HG03558 (cell line): ENCODE measurements around the gene CEL.
"Not testable (repeated sequence)": the region's sequence is repeated elsewhere in the genome, so short reads cannot be mapped to it uniquely, and the experiment has no call there.

Experiments
- ATAC-seq: cut with Tn5 transposase; IDR thresholded peaks from one replicate; pipeline ENCODE4 v1.9.1; 2021; ENCODE audit warnings: moderate number of reproducible peaks; ENCODE audit not compliant: unreplicated experiment; ENCODE audit errors: extremely low read depth

The CEL gene

DNA sequence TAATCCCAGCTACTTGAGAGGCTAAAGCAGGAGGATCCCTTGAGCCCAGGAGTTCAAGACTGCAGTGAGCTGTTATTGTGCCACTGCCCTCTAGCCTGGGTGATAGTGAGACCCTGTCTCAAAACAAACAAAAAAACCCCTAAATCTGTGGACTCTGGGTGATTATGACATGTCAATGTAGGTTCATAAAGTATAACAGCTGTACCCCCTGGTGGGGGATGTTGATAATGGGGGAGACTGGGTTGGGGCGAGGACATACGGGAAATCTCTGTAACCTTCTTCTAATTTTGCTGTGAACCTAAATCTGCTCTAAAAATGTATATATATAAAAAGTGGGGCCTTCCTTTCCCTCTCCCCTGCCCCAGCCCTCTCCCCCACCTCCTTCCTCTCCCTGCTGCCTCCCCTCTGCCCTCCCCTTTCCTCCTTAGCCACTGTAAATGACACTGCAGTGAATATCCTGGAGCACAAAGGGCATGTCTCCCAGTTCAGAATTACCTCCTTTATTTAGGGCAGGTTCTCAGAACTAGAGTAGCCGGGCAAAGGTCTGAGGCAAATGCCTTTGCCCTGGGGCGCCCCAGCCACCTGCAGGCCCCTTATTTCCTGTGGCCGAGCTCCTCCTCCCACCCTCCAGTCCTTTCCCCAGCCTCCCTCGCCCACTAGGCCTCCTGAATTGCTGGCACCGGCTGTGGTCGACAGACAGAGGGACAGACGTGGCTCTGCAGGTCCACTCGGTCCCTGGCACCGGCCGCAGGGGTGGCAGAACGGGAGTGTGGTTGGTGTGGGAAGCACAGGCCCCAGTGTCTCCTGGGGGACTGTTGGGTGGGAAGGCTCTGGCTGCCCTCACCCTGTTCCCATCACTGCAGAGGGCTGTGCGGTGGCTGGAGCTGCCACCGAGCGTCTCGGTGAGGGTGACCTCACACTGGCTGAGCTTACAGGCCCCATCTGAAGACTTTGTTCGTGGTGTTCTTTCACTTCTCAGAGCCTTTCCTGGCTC is 19.3 kb downstream of the CEL start:
- ATAC-seq: not testable (repeated sequence)

- not testable (repeated sequence) for ATAC-seq
These were observed 20.3 kb downstream of the CEL start for GRCh38 chr9:133081957-133082644.

DNA sequence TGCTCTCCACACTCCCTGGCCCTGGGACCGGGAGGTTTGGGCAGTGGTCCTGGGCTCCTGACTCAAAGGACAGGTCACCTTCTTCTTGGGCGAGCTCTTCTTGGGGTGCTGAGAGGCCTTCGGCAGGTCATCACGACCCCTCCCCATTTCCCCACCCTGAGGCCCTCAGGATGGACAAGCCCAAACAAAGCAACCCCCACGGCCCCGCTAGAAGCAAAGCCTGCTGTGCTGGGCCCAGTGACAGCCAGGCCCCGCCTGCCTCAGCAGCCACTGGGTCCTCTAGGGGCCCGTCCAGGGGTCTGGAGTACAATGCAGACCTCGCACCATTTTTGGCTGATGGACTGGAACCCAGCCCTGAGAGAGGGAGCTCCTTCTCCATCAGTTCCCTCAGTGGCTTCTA is 21.9 kb downstream of the CEL start:
- ATAC-seq: not testable (repeated sequence)

DNA sequence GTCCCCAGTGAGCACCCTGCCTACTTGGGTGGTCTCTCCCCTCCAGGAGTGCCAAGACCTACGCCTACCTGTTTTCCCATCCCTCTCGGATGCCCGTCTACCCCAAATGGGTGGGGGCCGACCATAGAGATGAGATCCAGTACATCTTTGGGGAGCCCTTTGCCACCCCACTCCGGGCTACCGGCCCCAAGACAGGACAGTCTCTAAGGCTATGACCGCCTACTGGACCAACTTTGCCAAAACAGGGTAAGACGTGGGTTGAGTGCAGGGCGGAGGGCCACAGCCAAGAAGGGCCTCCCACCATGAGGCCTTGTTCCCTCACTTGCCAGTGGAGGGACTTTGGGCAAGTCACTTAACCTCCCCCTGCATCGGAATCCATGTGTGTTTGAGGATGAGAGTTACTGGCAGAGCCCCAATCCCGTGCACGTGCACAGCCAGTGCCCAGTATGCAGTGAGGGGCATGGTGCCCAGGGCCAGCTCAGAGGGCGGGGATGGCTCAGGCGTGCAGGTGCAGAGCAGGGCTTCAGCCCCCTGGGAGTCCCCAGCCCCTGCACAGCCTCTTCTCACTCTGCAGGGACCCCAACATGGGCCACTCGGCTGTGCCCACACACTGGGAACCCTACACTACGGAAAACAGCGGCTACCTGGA is 24.6 kb downstream of the CEL start:
- ATAC-seq: not testable (repeated sequence)

DNA sequence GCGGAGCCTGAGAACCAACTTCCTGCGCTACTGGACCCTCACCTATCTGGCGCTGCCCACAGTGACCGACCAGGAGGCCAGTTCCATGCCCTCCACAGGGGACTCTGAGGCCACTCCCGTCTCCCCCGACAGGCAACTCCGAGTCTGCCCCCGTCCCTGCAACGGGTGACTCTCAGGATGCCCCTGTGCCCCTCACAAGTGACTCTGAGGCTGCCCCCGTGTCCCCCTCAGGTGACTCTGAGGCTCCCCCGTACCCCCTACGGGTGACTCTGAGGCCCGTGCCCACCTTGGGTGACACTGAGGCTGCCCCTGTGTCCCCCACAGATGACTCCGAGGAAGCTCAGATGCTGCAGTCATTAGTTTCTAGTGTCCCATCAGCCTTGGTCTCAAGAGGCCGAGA is 25.1 kb downstream of the CEL start:
- no peak for ATAC-seq

DNA sequence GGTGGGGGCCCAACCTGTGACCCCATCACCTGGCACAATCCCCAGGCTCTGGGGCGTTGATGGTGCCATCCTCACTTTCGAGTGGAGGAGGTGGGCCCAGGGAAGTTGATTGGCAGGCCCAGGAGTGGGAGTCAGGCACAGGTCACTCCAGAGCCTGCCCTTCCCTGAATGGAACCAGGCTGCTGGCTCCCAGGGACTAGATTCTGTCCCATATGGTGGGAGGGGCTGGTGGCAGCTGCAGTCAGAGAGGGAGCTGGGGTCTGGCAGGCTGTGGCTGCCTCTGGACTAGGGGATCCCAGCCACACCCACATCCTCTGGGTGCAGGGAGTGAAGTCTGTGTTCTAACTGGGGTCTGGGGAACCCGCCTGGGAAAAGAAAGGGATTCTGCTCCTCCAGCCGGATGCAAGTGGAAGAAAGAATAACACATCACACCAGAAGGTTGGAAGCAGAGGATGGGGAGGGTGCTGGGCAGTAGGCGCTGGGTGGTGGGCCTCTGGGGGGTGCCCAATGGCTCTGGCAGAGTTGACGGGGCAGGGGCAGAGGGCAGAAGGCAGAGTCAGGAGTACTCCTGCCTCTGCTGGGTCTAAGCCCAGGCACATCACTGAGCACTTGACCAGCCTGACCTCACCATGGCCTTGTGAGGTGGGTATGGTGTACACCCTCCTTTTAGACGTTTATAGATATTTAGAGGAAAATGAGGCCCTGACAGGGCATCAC is 25.8 kb downstream of the CEL start:
- ATAC-seq: no peak

DNA sequence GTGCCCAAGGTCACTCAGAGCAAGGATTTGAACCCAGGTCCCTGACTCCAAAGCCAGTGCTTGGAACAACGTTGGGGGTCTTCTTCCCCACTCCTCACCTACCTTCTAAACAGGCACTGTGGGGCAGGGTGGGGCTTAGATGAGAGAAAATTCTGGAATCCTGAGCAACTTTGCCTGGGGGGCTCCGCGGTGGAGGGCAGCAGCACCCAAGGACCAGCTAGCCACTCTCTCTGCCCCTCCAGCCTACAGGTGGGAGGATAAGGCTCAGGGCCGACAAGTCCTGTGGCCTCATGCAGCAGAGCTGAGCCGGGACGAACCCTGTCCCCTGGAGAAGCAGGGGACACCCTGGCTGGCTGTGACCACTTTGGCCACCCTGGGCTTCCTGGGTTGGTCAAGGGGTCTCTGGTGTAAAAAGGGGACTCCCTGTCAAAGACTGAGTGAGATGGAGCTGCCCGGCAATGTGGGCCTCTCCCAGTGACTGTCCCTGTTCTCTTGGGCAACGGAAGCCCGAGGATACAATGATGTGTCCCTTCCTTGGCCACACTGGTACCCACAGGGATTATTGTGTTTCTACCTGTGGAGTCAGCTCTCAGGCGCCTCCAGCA is 26.5 kb downstream of the CEL start:
- no peak for ATAC-seq

- no peak for ATAC-seq
These were observed 27.0 kb downstream of the CEL start for GRCh38 chr9:133088756-133089155.

- ATAC-seq: no peak
These were observed 27.5 kb downstream of the CEL start for GRCh38 chr9:133089271-133089671.

- no peak for ATAC-seq
These were observed 28.4 kb downstream of the CEL start for GRCh38 chr9:133090187-133090586.

DNA sequence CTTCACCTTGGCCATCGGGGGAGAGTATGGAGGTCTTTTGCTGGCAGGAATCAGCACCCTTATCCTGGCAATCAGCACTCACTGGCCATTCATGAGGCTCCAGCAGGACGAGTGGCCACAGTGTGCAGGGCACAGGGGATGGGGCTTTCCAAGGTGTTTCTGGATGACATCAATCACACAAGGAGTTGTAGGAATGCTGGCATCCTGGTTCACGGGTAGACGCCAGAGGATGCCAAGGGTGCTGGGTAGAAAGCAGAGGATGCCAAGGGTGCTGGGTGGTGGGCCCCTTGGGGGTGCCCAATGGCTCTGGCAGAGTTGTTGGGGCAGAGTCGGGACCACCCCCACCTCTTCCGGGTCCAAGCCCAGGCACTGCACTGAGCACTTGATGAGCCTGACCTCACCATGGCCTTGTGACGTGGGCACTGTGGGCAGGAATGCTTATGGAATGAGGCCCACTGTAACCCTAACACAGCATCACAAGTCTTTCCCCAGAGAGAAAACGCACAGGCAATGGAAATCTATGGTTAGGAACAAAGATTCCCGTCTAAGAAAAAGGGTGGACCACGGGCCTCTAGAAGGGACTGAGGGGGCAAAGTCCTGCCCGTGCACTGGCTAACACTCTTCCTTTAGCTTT is 29.1 kb downstream of the CEL start:
- no peak for ATAC-seq

DNA sequence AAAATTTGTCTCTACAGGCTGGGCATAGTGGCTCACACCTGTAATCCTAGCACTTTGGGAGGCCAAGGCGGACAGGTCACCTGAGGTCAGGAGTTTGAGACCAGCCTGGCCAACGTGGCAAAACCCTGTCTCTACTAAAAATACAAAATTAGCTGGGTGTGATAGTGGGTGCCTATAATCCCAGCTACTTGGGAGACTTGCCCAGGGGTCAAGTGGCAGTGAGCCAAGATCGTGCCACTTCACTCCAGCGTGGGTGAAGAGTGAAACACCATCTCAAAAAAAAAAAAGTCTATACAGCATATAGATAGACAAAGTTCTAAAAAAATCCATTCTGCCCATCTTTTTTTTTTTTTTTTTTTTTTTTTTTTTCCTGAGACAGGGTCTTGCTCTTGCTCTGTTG is 32.6 kb downstream of the CEL start:
- ATAC-seq: not testable (repeated sequence)

GRCh38 chr9:133094842-133095393 is 33.1 kb downstream of the CEL start:
- no peak for ATAC-seq

GRCh38 chr9:133098104-133098754 is 36.4 kb downstream of the CEL start:
- ATAC-seq: no peak

GRCh38 chr9:133098871-133099270 is 37.1 kb downstream of the CEL start:
- ATAC-seq: no peak

GRCh38 chr9:133099726-133100505 is 38.1 kb downstream of the CEL start:
- ATAC-seq: no peak

- no peak for ATAC-seq
These were observed 39.0 kb downstream of the CEL start for GRCh38 chr9:133100506-133101355.
